GM12864 (cell line): ENCODE results near the gene CYFIP2.

ENCODE experiments used
- DNase-seq: peaks from one replicate; pipeline ENCODE4 v3.0.0-alpha.2; 2011; ENCODE audit warnings: low read depth
- H3K4me3 ChIP-seq: 2 replicates; pipeline ENCODE4 v1.5.1; 2011; ENCODE audit warnings: mild to moderate bottlenecking, low read depth, low read length, control low read depth
- CTCF ChIP-seq: IDR thresholded peaks from 2 replicates; pipeline ENCODE4 v1.5.1; 2011; ENCODE audit warnings: low read depth, mild to moderate bottlenecking, moderate library complexity, low read length, control low read depth, inconsistent platforms; ENCODE audit errors: missing control alignments

Gene CYFIP2

GRCh38 chr5:157259699-157260098, 6.2 kb upstream of the CYFIP2 start:
- H3K4me3 ChIP-seq: no peak overlapping the region
- no peak for TF ChIP-seq CTCF
- DNase-seq: no peak

- TF ChIP-seq CTCF: no peak
- H3K4me3 ChIP-seq: no peak overlapping the region
- no peak for DNase-seq
Observed at GRCh38 chr5:157263496-157264090, 2.3 kb upstream of the CYFIP2 start.

GRCh38 chr5:157266286-157267007, 524 bp downstream of the CYFIP2 start:
- peak; percentile 28 for TF ChIP-seq CTCF
- peak overlapping the region; percentile 86 for H3K4me3 ChIP-seq
- DNase-seq: no peak

GRCh38 chr5:157267025-157267424, 1.1 kb downstream of the CYFIP2 start:
- H3K4me3 ChIP-seq: peak overlapping the region; percentile 86
- TF ChIP-seq CTCF: no peak
- DNase-seq: no peak

- no peak for DNase-seq
- TF ChIP-seq CTCF: no peak
- peak overlapping the region; percentile 86 for H3K4me3 ChIP-seq
Observed at GRCh38 chr5:157267761-157268480, 2.0 kb downstream of the CYFIP2 start.

- no peak for TF ChIP-seq CTCF
- DNase-seq: no peak
- peak overlapping the region; percentile 5 for H3K4me3 ChIP-seq
Observed at GRCh38 chr5:157269165-157269671, 3.3 kb downstream of the CYFIP2 start.
